GM23338 (cell line): ENCODE measurements around the gene FAM227B. TPM values are rescaled to one million over a fixed set of nuclear protein-coding genes. Genes with fewer than 3 reads are reported as not detected.

ENCODE experiments used
- ATAC-seq: fragments of 200-7000 bp; cut with Tn5 transposase; 3 replicates; pipeline ENCODE4 v1.9.1; 2020
- DNase-seq: peaks from one replicate; pipeline ENCODE4 v3.0.0-alpha.2; 2015; ENCODE audit warnings: low spot score
- H2AFZ ChIP-seq: fragments of 200-600 bp; sonication (generic); 2 replicates; pipeline ENCODE4 v1.8.0; 2016; ENCODE audit warnings: antibody characterized with exemption, mild to moderate bottlenecking, moderate library complexity
- H3F3A ChIP-seq: fragments of 200-600 bp; sonication (generic); replicated peaks from 2 replicates; pipeline ENCODE4 v1.8.0; 2017; ENCODE audit warnings: antibody characterized with exemption, mixed run types, low read depth
- H3K27ac ChIP-seq: fragments of 200-600 bp; sonication (generic); 2 replicates; pipeline ENCODE4 v1.6.1; 2016; ENCODE audit warnings: low read depth
- H3K27me3 ChIP-seq: fragments of 200-600 bp; sonication (generic); 2 replicates; pipeline ENCODE4 v1.8.0; 2016; ENCODE audit warnings: mild to moderate bottlenecking, mixed run types, moderate library complexity; ENCODE audit not compliant: insufficient read depth
- H3K36me3 ChIP-seq: fragments of 200-600 bp; sonication (generic); 2 replicates; pipeline ENCODE4 v1.8.0; 2016; ENCODE audit warnings: mild to moderate bottlenecking; ENCODE audit not compliant: insufficient read depth
- H3K4me1 ChIP-seq: fragments of 200-600 bp; sonication (generic); 2 replicates; pipeline ENCODE4 v1.8.0; 2016; ENCODE audit warnings: mild to moderate bottlenecking, moderate library complexity; ENCODE audit not compliant: insufficient read depth
- H3K4me2 ChIP-seq: fragments of 200-600 bp; sonication (generic); 2 replicates; pipeline ENCODE4 v1.7.1; 2017; ENCODE audit warnings: mixed run types
- H3K4me3 ChIP-seq: fragments of 200-600 bp; sonication (generic); 2 replicates; pipeline ENCODE4 v1.6.1; 2016; ENCODE audit warnings: mixed run types
- H3K79me2 ChIP-seq: fragments of 200-600 bp; sonication (generic); replicated peaks from 2 replicates; pipeline ENCODE4 v1.8.0; 2017; ENCODE audit warnings: mild to moderate bottlenecking; ENCODE audit not compliant: insufficient read depth
- H3K9me2 ChIP-seq: fragments of 200-600 bp; sonication (generic); 2 replicates; pipeline ENCODE4 v1.8.0; 2017; ENCODE audit not compliant: insufficient read depth
- H4K20me1 ChIP-seq: fragments of 200-600 bp; sonication (generic); replicated peaks from 2 replicates; pipeline ENCODE4 v1.8.0; 2017; ENCODE audit warnings: mild to moderate bottlenecking; ENCODE audit not compliant: insufficient read depth
- H3K27ac Mint-ChIP-seq: 2 replicates; pipeline ENCODE4 v1.8.0; 2020; ENCODE audit warnings: inconsistent platforms, mild to moderate bottlenecking, moderate library complexity, mixed read lengths
- H3K27me3 Mint-ChIP-seq: 3 replicates; pipeline ENCODE4 v1.8.0; 2022; ENCODE audit warnings: low read depth, mild to moderate bottlenecking, moderate library complexity, mixed read lengths, inconsistent platforms; ENCODE audit not compliant: insufficient read depth, poor library complexity
- H3K36me3 Mint-ChIP-seq: 3 replicates; pipeline ENCODE4 v1.8.0; 2021; ENCODE audit warnings: low read depth, mild to moderate bottlenecking, inconsistent platforms, moderate library complexity, mixed read lengths
- H3K4me1 Mint-ChIP-seq: 3 replicates; pipeline ENCODE4 v1.8.0; 2020; ENCODE audit warnings: mild to moderate bottlenecking, inconsistent platforms, mixed read lengths
- H3K4me3 Mint-ChIP-seq: 3 replicates; pipeline ENCODE4 v1.8.0; 2021; ENCODE audit warnings: moderate library complexity, mild to moderate bottlenecking, inconsistent platforms, mixed read lengths
- H3K9me3 Mint-ChIP-seq: 3 replicates; pipeline ENCODE4 v1.8.0; 2020; ENCODE audit warnings: moderate library complexity, mild to moderate bottlenecking, inconsistent platforms, mixed read lengths
- CREB1 ChIP-seq: fragments of 250-450 bp; sonication (Bioruptor Pico); IDR thresholded peaks from 2 replicates; pipeline ENCODE4 v1.5.0; 2020; ENCODE audit warnings: low read depth, mild to moderate bottlenecking, moderate library complexity
- EZH2 ChIP-seq: fragments of 200-600 bp; sonication (generic); IDR thresholded peaks from one replicate; pipeline ENCODE4 v1.8.0; 2017; ENCODE audit warnings: antibody characterized with exemption, mild to moderate bottlenecking, low read depth; ENCODE audit not compliant: unreplicated experiment
- EZH2phosphoT487 ChIP-seq: fragments of 200-600 bp; sonication (generic); IDR thresholded peaks from one replicate; pipeline ENCODE4 v1.8.1; 2018; ENCODE audit warnings: antibody characterized with exemption; ENCODE audit not compliant: unreplicated experiment
- JUNB ChIP-seq: IDR thresholded peaks from one replicate; pipeline ENCODE4 v1.6.1; 2016; ENCODE audit warnings: antibody characterized with exemption; ENCODE audit not compliant: unreplicated experiment
- NANOG ChIP-seq: IDR thresholded peaks from 2 replicates; pipeline ENCODE4 v1.6.1; 2016; ENCODE audit warnings: antibody characterized with exemption, borderline replicate concordance
- POLR2AphosphoS5 ChIP-seq: IDR thresholded peaks from 2 replicates; pipeline ENCODE4 v1.6.1; 2016; ENCODE audit warnings: antibody characterized with exemption, low read depth
- STAT1 ChIP-seq: IDR thresholded peaks from one replicate; pipeline ENCODE4 v1.6.1; 2016; ENCODE audit warnings: antibody characterized with exemption; ENCODE audit not compliant: unreplicated experiment
- ZNF114 ChIP-seq: fragments of 250-450 bp; sonication (Bioruptor Pico); IDR thresholded peaks from 2 replicates; pipeline ENCODE4 v1.5.0; 2020; ENCODE audit warnings: mild to moderate bottlenecking, moderate library complexity
- ZNF331 ChIP-seq: fragments of 250-450 bp; sonication (Bioruptor Pico); IDR thresholded peaks from 2 replicates; pipeline ENCODE4 v1.5.0; 2020; ENCODE audit warnings: low read depth, mild to moderate bottlenecking, moderate library complexity
- polyA plus RNA-seq: library from polyadenylated mRNA; unstranded; fragments of >200 nt; fragmentation: Nextera tagmentation; extraction: Ambion mirVana; gene quantifications from 2 replicates; pipeline ENCODE4 v1.2.1, GENCODE V29; 2016
- total RNA-seq: library from RNA; depleted of rRNA; stranded (reverse); fragments of >200 nt; shearing (Covaris generic); gene quantifications from 2 replicates; pipeline ENCODE4 v1.2.3, GENCODE V29; 2014
- TF ChIP-seq, protein P1 (sequence below), 2 experiments: fragments of 200-600 bp in 1 of 2; sonication (generic) in 1 of 2; conservative IDR thresholded peaks; 2 replicates each; pipeline versions ENCODE4 v1.5.1 to v1.6.1; 2016 to 2017; ENCODE audit warnings: antibody characterized with exemption in 2 of 2, low read depth in 2 of 2, mild to moderate bottlenecking in 2 of 2, moderate library complexity in 1 of 2
- TF ChIP-seq, protein P2 (sequence below): IDR thresholded peaks from one replicate; pipeline ENCODE4 v1.6.1; 2018; ENCODE audit warnings: antibody characterized with exemption; ENCODE audit not compliant: unreplicated experiment

FAM227B gene
- total and polyA plus RNA-seq, 2 experiments from 2014 or later = 2.6 to 10.2 TPM

DNA sequence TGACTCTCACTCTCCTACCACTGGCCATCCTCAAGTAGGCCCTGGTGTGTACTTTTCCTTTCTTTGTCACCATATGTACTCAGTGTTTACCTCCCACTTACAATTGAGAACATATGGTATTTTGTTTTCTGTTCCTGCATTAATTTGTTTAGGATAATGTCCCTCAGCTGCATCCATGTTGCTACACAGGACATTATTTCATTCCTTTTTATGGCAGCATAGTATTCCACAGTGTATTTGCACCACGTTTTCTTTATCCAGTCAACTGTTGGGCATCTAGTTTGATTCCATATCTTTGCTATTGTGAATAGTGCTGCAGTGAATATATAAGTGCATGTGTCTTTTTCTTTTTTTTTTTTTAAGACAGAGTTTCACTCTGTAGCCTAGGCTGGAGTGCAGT is 324.4 kb downstream of the FAM227B start:
- no peak for TF ChIP-seq JUNB
- TF ChIP-seq, protein P1, sequence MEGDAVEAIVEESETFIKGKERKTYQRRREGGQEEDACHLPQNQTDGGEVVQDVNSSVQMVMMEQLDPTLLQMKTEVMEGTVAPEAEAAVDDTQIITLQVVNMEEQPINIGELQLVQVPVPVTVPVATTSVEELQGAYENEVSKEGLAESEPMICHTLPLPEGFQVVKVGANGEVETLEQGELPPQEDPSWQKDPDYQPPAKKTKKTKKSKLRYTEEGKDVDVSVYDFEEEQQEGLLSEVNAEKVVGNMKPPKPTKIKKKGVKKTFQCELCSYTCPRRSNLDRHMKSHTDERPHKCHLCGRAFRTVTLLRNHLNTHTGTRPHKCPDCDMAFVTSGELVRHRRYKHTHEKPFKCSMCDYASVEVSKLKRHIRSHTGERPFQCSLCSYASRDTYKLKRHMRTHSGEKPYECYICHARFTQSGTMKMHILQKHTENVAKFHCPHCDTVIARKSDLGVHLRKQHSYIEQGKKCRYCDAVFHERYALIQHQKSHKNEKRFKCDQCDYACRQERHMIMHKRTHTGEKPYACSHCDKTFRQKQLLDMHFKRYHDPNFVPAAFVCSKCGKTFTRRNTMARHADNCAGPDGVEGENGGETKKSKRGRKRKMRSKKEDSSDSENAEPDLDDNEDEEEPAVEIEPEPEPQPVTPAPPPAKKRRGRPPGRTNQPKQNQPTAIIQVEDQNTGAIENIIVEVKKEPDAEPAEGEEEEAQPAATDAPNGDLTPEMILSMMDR (conservative IDR thresholded peaks at IDR 0.05; ENCODE audit: low read depth in 2 of 2) = no peak
- TF ChIP-seq NANOG = no peak
- TF ChIP-seq ZNF331 (CRISPR knock-in tag) = no peak
- no peak for TF ChIP-seq ZNF114 (CRISPR knock-in tag)
- TF ChIP-seq POLR2AphosphoS5 = no peak
- TF ChIP-seq CREB1 (CRISPR knock-in tag) = no peak
- TF ChIP-seq EZH2 = no peak
- TF ChIP-seq STAT1 = no peak
- no peak for TF ChIP-seq EZH2phosphoT487
- peaks cover 6% of the 10 kb centered on the region; the same call in 1 of the 3 replicates for H3K36me3 Mint-ChIP-seq
- H3K4me2 ChIP-seq = no peak overlapping the region

DNA sequence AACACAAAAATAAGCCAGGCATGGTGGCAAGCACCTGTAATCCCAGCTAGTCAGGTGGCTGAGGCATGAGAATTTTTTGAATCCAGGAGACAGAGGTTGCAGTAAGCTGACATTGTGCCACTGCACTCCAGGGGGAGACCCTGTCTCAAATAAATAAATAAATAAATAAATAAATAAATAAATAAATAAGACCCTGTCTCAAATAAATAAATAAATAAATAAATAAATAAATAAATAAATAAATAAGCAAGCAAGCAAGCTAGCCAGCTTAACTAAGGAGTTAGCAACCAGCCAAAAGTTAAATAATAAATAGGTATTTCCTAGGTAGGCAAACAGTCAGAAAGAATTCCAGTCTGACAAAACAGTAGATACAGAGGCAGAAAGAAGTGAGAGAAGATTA is 326.7 kb downstream of the FAM227B start:
- Histone ChIP-seq H3K36me3 (no peaks in the 10 kb centered on the region; the same call in 1 of the 2 replicates), H2AFZ (no peak overlapping the region), H3K4me1 (peaks cover 11% of the 10 kb centered on the region), H3K9me2 (no peaks in the 10 kb centered on the region; the same call in none of the 2 replicates), H3K79me2 (no peaks in the 10 kb centered on the region), H4K20me1 (no peaks in the 10 kb centered on the region), H3K27me3 (no peaks in the 10 kb centered on the region), H3F3A (no peaks in the 10 kb centered on the region), H3K4me2 (no peak overlapping the region), H3K4me3 (no peak overlapping the region), H3K27ac (no peak overlapping the region)
- no peak overlapping the region for H3K27ac Mint-ChIP-seq
- no peaks in the 10 kb centered on the region for H3K27me3 Mint-ChIP-seq
- ATAC-seq (no peak), DNase-seq (no peak)
- no peaks in the 10 kb centered on the region; the same call in 2 of the 3 replicates for H3K9me3 Mint-ChIP-seq
- peaks cover 15% of the 10 kb centered on the region; the same call in 2 of the 3 replicates for H3K4me1 Mint-ChIP-seq
- peaks cover 2% of the 10 kb centered on the region; the same call in 1 of the 3 replicates for H3K36me3 Mint-ChIP-seq
- no peak overlapping the region for H3K4me3 Mint-ChIP-seq
- TF ChIP-seq, protein P2, sequence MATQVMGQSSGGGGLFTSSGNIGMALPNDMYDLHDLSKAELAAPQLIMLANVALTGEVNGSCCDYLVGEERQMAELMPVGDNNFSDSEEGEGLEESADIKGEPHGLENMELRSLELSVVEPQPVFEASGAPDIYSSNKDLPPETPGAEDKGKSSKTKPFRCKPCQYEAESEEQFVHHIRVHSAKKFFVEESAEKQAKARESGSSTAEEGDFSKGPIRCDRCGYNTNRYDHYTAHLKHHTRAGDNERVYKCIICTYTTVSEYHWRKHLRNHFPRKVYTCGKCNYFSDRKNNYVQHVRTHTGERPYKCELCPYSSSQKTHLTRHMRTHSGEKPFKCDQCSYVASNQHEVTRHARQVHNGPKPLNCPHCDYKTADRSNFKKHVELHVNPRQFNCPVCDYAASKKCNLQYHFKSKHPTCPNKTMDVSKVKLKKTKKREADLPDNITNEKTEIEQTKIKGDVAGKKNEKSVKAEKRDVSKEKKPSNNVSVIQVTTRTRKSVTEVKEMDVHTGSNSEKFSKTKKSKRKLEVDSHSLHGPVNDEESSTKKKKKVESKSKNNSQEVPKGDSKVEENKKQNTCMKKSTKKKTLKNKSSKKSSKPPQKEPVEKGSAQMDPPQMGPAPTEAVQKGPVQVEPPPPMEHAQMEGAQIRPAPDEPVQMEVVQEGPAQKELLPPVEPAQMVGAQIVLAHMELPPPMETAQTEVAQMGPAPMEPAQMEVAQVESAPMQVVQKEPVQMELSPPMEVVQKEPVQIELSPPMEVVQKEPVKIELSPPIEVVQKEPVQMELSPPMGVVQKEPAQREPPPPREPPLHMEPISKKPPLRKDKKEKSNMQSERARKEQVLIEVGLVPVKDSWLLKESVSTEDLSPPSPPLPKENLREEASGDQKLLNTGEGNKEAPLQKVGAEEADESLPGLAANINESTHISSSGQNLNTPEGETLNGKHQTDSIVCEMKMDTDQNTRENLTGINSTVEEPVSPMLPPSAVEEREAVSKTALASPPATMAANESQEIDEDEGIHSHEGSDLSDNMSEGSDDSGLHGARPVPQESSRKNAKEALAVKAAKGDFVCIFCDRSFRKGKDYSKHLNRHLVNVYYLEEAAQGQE = no peak
- TF ChIP-seq STAT1 = no peak
- no peak for TF ChIP-seq ZNF114 (CRISPR knock-in tag)

More for the DNA sequence above, 324.4 kb downstream of the FAM227B start:
- no peak for ATAC-seq
- H3K9me2 ChIP-seq = no peaks in the 10 kb centered on the region; the same call in 1 of the 2 replicates
- H3K4me1 ChIP-seq = peaks cover 7% of the 10 kb centered on the region
- no peaks in the 10 kb centered on the region; the same call in 2 of the 3 replicates for H3K9me3 Mint-ChIP-seq
- no peak overlapping the region for H3K4me3 Mint-ChIP-seq
- H3K27me3 ChIP-seq = no peaks in the 10 kb centered on the region
- H3K79me2 ChIP-seq = no peaks in the 10 kb centered on the region
- no peaks in the 10 kb centered on the region for H3F3A ChIP-seq
- peaks cover 7% of the 10 kb centered on the region; the same call in 2 of the 3 replicates for H3K4me1 Mint-ChIP-seq
- no peaks in the 10 kb centered on the region for H3K27me3 Mint-ChIP-seq
- H3K36me3 ChIP-seq = no peaks in the 10 kb centered on the region; the same call in 1 of the 2 replicates
- H3K4me3 ChIP-seq = no peak overlapping the region
- H3K27ac Mint-ChIP-seq = no peak overlapping the region
- DNase-seq = no peak
- no peak overlapping the region for H3K27ac ChIP-seq
- no peak overlapping the region for H2AFZ ChIP-seq
- H4K20me1 ChIP-seq = no peaks in the 10 kb centered on the region
